ENCODE data around the gene ENOPH1. TPM values are rescaled to one million over a fixed set of nuclear protein-coding genes. Genes with fewer than 3 reads are reported as not detected.

ENOPH1 gene
- total RNA-seq, 1 donor from 2014 or later = 16.0 TPM

DNA sequence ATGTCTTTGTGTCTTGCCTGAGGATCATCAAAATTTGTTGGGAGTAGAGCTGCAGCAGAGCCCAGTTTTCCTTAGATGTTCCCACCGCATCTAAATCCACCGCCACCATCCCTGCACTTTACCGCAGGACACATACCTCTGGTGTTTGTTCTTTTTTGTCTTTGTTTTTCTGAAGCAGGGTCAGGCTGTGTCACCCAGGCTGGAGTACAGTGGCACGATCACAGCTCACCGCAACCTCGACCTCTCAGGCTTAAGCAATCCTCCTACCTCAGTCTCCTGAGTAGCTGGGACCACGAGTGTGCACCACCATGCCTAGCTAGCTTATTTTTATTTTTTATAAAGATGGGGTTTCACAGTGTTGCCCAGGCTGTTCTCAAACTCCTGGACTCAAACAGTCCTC is 4.6 kb downstream of the ENOPH1 start:
- TF ChIP-seq, protein P1, sequence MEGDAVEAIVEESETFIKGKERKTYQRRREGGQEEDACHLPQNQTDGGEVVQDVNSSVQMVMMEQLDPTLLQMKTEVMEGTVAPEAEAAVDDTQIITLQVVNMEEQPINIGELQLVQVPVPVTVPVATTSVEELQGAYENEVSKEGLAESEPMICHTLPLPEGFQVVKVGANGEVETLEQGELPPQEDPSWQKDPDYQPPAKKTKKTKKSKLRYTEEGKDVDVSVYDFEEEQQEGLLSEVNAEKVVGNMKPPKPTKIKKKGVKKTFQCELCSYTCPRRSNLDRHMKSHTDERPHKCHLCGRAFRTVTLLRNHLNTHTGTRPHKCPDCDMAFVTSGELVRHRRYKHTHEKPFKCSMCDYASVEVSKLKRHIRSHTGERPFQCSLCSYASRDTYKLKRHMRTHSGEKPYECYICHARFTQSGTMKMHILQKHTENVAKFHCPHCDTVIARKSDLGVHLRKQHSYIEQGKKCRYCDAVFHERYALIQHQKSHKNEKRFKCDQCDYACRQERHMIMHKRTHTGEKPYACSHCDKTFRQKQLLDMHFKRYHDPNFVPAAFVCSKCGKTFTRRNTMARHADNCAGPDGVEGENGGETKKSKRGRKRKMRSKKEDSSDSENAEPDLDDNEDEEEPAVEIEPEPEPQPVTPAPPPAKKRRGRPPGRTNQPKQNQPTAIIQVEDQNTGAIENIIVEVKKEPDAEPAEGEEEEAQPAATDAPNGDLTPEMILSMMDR (IDR thresholded peaks at IDR 0.05) = no peak
- no peak for TF ChIP-seq POLR2A (IDR thresholded peaks at IDR 0.05)
- TF ChIP-seq POLR2AphosphoS5 (IDR thresholded peaks at IDR 0.05; ENCODE audit: insufficient read depth in 1 of 2, low read depth in 1 of 2) = no peak
- no peaks in the 10 kb centered on the region for H3K27me3 ChIP-seq
- H3K4me3 ChIP-seq = no peak overlapping the region
- H3K27ac ChIP-seq = no peak overlapping the region
- H3K36me3 ChIP-seq = no peaks in the 10 kb centered on the region
- no peak for DNase-seq (ENCODE audit: extremely low spot score in 2 of 2)
- peaks cover 29% of the 10 kb centered on the region for H3K4me1 ChIP-seq
- no peaks in the 10 kb centered on the region for H3K9me3 ChIP-seq
- intact Hi-C loops (cut with DNase I) = no loop called here

DNA sequence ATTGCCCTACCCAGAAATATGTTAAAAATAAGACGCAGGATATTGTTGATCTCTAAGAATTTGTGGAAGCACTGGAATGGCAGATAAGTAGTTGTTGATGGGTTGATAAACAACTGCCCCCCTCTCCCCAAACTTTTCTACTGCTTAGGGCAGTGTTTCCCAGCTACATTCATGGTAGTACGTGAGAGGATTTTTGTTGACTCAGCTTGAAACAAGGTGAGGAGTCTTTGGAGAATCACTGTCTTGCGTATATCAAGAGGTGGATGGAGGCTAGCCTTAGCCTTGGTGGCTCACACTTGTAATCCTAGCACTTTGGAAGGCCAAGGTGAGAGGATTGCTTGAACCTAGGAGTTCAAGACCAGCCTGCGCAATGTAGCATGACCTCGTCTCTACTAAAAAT is 5.7 kb downstream of the ENOPH1 start:
- Histone ChIP-seq H3K27me3 (no peaks in the 10 kb centered on the region), H3K4me1 (peaks cover 25% of the 10 kb centered on the region), H3K9me3 (no peaks in the 10 kb centered on the region), H3K36me3 (no peaks in the 10 kb centered on the region), H3K27ac (no peak overlapping the region), H3K4me3 (no peak overlapping the region)
- intact Hi-C loops (cut with DNase I) = no loop called here
- TF ChIP-seq POLR2A (IDR thresholded peaks at IDR 0.05) (no peak), POLR2AphosphoS5 (IDR thresholded peaks at IDR 0.05; ENCODE audit: insufficient read depth in 1 of 2, low read depth in 1 of 2) (no peak)
- TF ChIP-seq, protein P1 (IDR thresholded peaks at IDR 0.05) = no peak
- DNase-seq (ENCODE audit: extremely low spot score in 2 of 2) = no peak

DNA sequence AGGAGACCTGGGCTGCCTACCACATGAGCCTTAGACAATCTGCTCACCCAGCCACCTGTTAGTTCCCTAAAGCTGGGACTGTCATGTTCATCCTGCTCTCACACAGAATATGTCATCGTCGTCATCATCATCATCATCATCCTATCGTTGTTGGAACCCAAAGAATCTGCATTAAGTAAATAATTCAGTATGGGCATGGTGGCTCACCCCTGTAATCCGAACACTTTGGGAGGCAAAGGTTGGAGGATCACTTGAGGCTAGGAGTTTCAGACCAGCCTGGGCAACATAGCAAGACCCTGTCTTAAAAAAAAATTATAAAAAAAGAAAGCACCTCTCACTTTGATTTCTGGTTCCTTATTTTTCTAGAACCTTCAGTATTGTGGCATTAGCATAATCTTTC is 6.4 kb downstream of the ENOPH1 start:
- Histone ChIP-seq H3K4me3 (no peak overlapping the region), H3K27ac (no peak overlapping the region), H3K27me3 (no peaks in the 10 kb centered on the region), H3K4me1 (peaks cover 18% of the 10 kb centered on the region), H3K36me3 (no peaks in the 10 kb centered on the region), H3K9me3 (no peaks in the 10 kb centered on the region)
- no peak for TF ChIP-seq POLR2AphosphoS5 (IDR thresholded peaks at IDR 0.05; ENCODE audit: insufficient read depth in 1 of 2, low read depth in 1 of 2)
- no peak for TF ChIP-seq POLR2A (IDR thresholded peaks at IDR 0.05)
- TF ChIP-seq, protein P1 (IDR thresholded peaks at IDR 0.05) = no peak
- intact Hi-C loops (cut with DNase I) = no loop called here
- no peak for DNase-seq (ENCODE audit: extremely low spot score in 2 of 2)

DNA sequence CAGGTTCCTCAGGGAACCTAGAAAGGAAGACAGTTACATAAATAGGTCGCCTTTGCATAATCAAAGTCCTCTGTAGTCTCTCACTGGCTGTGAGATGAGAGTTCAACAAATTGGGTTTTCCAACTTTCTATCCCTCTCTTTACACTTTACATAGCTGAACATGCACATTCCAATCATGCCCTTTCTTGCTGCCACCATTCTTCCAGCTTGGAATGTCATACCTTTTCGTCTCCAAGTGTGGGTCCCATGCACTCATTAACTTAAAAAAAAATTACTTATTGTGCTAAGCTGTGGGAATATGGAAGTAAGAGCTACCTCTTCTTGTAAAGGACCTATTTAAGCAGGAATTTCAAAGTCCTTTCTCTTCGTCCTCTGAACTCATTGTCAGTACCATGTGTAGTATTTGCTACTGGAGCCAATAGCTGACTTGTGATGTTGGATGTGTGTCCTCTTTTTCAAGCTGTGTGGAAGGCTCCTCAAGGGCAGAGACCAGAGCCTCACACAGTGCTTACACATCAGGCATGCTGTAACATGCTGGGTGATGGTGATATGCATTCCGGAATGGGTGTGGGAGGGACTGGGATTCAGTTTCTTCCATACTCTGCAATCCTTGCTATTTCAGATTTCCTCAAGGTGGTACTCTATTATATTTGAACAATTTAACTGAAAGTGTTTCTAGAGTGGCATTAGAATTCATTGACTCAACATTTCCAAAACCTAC is 7.1 kb downstream of the ENOPH1 start:
- no peaks in the 10 kb centered on the region for H3K27me3 ChIP-seq
- no peak overlapping the region for H3K27ac ChIP-seq
- DNase-seq (ENCODE audit: extremely low spot score in 2 of 2) = no peak
- TF ChIP-seq POLR2AphosphoS5 (IDR thresholded peaks at IDR 0.05; ENCODE audit: insufficient read depth in 1 of 2, low read depth in 1 of 2) = peak in 1 of 2 donors; percentile 34
- TF ChIP-seq POLR2A (IDR thresholded peaks at IDR 0.05) = no peak
- TF ChIP-seq, protein P1 (IDR thresholded peaks at IDR 0.05) = no peak
- intact Hi-C loops (cut with DNase I) = no loop called here
- no peak overlapping the region for H3K4me3 ChIP-seq
- H3K36me3 ChIP-seq = no peaks in the 10 kb centered on the region
- no peaks in the 10 kb centered on the region for H3K9me3 ChIP-seq
- H3K4me1 ChIP-seq = peaks cover 11% of the 10 kb centered on the region

DNA sequence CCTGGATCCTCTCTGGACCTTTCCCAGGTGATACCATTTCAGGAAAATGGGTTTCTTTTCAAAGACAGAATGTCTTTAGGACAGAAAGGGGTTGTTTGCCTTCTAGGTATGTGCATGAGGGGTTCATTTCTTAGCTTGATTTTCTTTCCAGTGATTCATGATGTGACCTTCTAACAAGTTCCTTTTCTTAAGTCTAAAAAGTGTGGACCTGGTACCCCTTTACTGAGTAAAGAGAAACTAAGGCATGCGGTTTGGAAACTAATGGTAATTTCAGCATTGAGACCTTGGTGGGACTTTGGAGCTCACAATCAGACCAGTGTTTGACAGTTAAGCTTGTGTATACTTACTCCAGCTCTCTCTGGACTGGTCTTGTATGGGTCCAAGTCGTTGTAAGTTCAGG is 8.7 kb downstream of the ENOPH1 start:
- intact Hi-C loops (cut with DNase I) = no loop called here
- TF ChIP-seq POLR2AphosphoS5 (IDR thresholded peaks at IDR 0.05; ENCODE audit: insufficient read depth in 1 of 2, low read depth in 1 of 2) (no peak), POLR2A (IDR thresholded peaks at IDR 0.05) (no peak)
- TF ChIP-seq, protein P1 (IDR thresholded peaks at IDR 0.05) = no peak

More for the DNA sequence above, 8.7 kb downstream of the ENOPH1 start:
- Histone ChIP-seq H3K27ac (no peak overlapping the region), H3K36me3 (no peaks in the 10 kb centered on the region), H3K27me3 (no peaks in the 10 kb centered on the region), H3K4me3 (no peak overlapping the region), H3K4me1 (peaks cover 7% of the 10 kb centered on the region), H3K9me3 (no peaks in the 10 kb centered on the region)
- no peak for DNase-seq (ENCODE audit: extremely low spot score in 2 of 2)
